ENCODE data around the gene PLIN3.
"Not testable (repeated sequence)": the region's sequence is repeated elsewhere in the genome, so short reads cannot be mapped to it uniquely, and the experiment has no call there.

The PLIN3 gene

DNA sequence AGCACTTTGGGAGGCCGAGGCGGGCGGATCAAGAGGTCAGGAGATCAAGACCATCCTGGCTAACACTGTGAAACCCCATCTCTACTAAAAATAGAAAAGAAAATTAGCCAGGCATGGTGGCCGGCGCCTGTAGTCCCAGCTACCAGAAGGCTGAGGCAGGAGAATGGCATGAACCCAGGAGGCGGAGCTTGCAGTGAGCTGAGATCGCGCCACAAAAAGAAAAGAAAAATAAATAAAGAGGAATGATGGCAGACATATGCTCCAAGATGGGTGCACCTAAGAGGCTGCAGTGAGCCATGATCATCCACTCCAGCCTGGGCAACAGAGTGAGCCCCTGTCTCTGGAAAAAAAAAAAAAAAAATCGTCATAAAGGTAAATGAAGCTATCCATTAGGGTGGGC lies 21.5 kb downstream of the PLIN3 start:
- DNase-seq, result not testable (repeated sequence)

- DNase-seq, result no peak
Measured at GRCh38 chr19:4844348-4845179, 22.9 kb downstream of the PLIN3 start.

GRCh38 chr19:4843647-4843965 lies 23.9 kb downstream of the PLIN3 start:
- DNase-seq, result no peak

DNA sequence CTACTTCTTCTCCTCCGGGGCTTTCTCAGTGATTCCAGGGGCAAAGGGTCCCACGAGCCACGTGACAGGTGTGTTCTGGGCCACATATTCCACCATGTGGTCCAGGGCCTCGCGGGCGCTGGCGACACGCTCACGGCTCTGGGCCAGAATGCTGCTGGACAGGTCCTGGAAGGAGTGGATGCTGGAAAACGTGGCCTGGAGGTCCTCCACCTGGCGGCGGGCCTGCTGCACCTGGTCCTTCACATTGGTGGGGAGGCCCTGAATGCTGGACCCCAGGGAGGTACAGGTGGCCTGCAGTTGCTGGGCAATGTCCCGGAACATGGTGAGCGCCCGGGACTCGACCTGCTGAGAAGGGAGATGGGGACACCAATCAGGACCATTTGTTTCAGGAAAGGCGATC lies 28.3 kb downstream of the PLIN3 start:
- no peak for DNase-seq

DNA sequence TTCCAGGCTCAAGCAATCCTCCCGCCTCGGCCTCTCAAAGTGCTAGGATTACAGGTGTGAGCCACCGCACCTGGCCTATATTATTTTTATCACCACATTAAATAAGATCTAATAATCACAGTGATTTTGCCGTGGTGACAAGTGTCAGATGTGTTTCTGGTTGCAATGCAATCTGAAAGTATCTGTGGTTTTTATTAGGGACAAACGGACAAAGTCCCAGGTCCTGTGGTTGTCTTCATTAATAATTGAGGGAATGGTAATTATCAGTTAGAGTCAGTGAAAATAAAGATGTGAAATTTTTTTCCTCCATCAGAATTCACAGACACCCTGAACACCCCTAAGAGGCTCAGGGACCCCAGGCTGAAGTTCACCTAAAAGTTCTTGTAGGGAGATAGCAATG lies 34.7 kb downstream of the PLIN3 start:
- no peak for DNase-seq

DNA sequence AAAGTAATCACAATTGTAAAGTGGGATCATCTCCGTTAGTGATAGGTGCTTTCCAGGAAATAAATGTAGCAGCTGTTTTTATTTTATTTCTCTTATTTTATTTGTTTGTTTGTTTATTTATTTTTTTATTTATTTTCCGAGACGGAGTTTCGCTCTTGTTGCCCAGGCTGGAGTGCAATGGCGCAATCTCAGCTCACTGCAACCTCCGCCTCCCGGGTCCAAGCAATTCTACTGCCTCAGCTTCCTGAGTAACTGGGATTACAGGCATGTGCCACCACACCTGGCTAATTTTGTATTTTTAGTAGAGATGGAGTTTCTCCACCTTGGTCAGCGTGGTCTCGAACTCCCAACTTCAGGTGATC lies 35.5 kb downstream of the PLIN3 start:
- DNase-seq, result not testable (repeated sequence)

DNA sequence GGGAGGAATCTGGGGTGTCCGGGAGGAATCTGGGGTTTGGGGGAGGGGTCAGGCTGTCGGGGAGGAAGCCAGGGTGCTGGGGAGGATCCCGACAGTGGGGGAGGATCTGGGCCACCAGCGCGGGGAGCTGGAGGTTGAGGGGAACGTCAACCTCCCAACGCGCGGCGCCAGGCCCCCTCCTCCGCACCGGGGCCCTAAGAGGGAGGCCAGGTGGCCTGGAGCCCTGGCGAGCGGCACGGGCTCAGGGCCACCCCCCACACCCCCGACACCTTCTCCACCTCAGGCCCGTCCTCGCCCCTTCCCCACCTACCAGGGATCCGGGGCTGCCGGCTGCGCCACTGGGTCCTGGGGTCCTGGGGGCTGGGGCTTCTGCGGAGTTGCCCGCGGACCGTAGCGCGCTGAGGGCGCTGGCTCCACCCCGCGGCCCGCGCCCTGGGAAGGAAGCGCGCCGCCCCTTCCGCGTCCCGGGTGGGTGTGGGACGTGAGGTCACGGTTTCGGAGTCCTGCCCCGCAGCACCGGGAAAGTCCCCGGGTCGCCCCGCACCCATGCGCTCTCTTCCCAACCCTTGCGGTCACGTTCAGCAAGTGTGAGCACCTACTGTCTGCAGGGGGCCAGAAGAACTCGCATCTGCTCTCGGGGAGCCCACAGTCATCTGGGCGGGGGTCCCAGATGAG lies 36.0 kb downstream of the PLIN3 start, which contains the start of gene TICAM1:
TSS of gene TICAM1 (minus strand) at position 409 of the 675 bp plus-strand sequence. CDS start 13,335 bp downstream, outside the sequence.
- DNase-seq, result peak; percentile 90

- no peak for DNase-seq
Measured at GRCh38 chr19:4830768-4831265, 36.6 kb downstream of the PLIN3 start.

- no peak for DNase-seq
Measured at GRCh38 chr19:4830332-4830731, 37.1 kb downstream of the PLIN3 start.

DNA sequence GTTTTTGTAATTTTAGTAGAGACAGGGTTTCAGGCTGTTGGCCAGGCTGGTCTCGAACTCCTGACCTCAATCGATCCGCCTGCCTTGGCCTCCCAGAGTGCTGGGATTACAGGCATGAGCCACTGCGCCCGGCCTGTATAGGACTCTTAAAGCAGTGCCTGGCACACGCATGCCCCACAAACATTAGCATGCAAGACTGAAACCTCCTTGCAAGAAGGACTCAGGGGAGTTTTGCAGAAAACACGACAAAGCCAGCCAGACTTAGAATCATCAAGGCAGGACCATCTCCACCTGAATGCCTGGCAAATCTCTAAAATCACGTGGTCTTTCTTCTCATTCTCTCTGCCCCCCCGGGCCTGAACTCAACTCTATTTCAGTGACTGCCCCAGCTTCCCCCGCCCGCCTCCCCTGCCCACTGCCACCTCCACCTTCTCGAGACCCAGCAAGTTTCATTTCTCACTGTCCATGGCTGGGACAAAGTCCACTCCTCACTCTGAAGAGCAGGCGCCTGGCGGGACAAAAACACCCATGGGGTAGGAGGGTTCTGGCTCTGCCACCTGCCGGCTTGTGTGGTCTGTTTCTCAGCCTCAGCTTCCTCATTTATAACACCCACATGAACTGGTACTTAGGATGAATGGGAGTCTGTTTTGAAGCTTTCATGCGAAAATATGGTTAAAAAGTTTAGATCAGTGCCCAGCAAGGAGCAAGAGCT lies 38.3 kb downstream of the PLIN3 start:
- DNase-seq, result no peak

DNA sequence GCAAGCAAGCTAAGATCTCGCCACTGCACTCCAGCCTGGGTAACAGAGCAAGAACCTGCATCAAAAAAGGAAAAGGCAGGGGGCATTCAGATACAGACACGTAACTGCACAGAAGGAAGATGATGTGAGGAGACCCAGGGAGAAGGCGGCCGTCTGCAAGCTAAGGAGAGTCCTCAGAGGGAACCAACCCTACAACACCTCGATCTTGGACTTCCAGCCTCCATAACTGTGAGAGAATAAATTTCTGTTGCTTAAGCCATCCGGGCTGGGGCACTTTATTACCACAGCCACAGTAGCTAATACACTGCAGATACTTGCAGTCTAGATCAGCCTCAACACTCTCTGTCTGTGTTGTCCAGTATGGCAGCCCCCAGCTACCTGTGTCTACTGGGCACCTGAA lies 43.9 kb downstream of the PLIN3 start:
- no peak for DNase-seq

DNA sequence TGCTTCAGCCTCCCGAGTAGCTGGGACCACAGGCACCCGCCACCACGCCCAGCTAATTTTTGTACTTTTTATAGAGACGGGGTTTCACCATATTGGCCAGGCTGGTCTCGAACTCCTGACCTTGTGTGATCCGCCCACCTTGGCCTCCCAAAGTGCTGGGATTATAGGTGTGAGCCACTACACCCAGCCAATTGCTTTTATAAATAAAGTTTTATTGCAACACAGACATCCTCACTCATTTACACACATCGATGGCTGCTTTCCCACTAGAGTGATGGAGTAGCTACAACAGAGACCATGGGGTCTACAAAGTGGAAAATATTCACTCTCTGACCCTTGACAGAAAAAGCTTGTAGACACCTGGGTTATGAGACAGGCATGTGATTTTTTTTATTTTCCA lies 45.1 kb downstream of the PLIN3 start:
- DNase-seq, result not testable (repeated sequence)

DNA sequence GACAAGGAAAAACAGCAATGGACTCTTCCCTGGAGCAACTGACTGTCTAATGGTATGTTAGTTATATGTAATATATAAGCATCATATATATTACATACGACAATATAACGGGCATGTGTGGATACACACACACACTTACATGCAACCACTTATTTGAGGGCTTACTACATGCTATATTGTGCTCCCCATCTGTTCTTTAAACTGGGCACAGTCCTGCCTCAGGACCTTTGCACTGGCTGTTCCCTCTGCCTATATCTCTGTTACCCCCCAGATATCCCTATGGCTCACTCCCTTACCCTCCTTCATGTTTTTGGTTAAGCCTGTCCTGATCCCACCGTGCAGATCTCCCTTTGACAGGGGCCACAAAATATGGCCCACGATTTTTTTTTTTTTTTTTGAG lies 46.2 kb downstream of the PLIN3 start:
- no peak for DNase-seq

DNA sequence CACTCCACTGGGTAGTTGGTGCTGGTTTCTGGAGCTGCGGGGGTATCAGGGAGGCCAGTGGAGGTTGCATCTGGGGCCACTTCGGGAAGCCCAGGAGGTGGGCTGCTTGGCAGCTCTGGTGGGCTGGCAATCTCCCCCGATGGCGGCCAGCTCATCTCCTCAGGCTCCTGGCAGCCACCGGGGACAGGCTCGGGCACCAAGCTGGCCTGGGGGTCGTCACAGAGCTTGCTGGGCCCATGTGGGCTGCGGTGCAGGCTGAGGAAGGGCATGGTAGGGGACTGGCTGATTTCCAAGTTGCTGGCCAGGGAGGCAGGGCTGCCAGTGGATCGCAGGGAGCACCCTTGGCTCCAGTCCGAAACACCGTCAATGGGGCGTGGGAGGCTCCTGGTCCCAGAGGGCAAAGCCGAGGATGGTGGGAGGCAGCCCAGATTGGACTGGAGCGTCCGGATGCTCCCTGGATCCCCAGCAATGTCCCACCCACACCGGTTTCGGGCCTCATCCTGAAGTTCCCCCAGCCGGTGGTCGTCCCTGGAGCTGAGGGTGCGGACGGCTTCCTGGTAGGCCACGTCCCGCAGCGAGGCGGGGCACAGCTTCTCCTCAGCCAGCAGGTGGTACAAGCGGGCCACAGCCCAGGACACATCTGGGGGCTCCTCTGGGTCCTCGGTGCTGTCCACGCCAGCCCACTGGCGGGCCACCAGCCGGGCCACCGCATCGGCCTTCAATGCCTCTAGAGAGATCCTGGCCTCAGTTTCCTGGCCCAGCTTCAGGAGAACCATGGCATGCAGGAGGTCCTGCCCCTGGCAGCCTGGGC lies 49.8 kb downstream of the PLIN3 start:
- no peak for DNase-seq

DNA sequence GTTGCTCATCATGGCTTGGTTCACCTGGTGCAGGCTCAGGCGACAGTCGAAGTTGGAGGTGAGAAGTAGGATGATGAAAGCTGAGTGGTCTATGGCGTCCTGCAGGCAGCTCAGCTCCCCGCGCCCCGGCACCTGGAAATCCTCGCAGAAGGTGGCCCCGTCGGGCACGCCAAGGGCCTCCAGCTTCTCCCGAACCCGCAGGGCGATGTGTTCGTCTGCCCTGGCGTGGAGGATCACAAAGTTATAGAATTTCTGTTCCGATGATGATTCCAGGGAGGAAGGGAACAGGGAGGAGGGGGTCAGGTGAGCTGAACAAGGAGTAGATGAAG lies 50.6 kb downstream of the PLIN3 start:
- no peak for DNase-seq

- DNase-seq, result no peak
Measured at GRCh38 chr19:4816202-4816949, 51.1 kb downstream of the PLIN3 start.

GRCh38 chr19:4815426-4816201 lies 51.9 kb downstream of the PLIN3 start:
- peak; percentile 83 for DNase-seq

GRCh38 chr19:4814625-4815425 lies 52.6 kb downstream of the PLIN3 start:
- no peak for DNase-seq

DNA sequence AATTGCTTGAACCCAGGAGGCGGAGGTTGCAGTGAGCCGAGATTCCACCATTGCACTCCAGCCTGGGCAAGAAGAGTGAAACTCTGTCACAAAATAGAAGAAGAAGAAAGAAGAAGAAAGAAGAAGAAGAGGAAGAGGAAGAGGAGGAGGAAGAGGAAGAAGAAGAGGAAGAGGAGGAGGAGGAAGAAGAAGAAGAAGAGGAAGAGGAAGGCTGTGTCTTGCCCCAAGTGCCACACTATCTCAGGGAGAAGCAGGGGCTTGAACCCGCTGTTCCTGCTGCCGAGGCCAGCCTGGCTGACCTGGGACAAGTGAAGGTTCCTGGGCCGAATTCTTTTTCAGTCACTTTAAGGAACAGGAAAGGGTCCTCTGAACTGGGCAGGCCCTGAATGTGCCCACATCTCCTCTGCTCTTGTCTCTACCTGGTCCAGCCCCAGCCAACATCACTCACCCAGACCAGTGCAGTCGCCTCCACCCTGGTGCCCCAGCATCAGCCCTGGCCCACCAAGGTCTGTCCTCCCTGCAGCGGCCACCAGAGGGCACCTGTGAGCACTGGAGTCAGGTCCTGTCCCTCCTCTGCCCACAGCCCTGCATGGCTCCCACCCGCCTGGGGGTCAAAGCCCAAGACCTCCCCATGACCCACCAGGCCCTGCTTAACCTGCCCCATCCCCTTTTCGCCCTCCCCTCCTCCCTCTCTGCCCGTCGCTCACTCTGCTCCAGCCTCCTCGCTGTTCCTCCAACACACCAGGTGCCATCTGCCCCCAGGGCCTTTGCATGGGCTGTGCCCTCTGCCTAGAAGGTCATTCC lies 55.9 kb downstream of the PLIN3 start:
- peak; percentile 85 for DNase-seq

DNA sequence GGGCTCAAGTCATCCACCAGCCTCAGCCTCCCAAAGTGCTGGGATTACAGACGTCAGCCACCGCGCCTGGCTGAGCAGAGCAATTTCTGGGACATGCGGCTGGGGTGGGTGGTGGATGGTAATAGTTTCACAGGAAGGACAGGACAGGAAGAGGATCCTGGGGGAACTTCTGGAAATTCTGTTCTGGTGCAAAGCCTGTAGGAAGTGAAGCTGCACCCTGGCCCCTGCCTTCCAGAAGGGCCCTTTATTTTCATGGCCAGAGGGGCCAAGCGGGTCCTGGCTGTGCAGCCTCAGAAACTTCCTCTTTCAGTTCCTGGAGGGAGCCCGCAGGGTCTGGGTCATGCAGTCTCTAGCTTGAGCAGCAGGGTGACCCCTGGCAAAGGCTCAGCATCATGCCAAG lies 60.3 kb downstream of the PLIN3 start:
- no peak for DNase-seq

All from CD4-positive, alpha-beta T cell treated with Interleukin-12 subunit alpha and Interleukin-12 subunit beta, for 1 hour (primary cell).